SU-DHL-6 (cell line): ENCODE measurements around the gene CFAP65.

Experiments
- H2AFZ ChIP-seq: fragments of 200-600 bp; sonication (generic); 2 replicates; pipeline ENCODE4 v1.6.1; 2014; ENCODE audit warnings: low read depth, mild to moderate bottlenecking, moderate library complexity, mixed read lengths, antibody characterized with exemption, low read length; ENCODE audit not compliant: severe bottlenecking
- H3F3A ChIP-seq: fragments of 200-600 bp; shearing (Covaris generic); 2 replicates; pipeline ENCODE4 v1.6.0; 2016; ENCODE audit warnings: antibody characterized with exemption, mild to moderate bottlenecking; ENCODE audit not compliant: insufficient read depth
- H3K27ac ChIP-seq: fragments of 200-600 bp; sonication (generic); 2 replicates; pipeline ENCODE4 v1.5.1; 2016; ENCODE audit warnings: low read depth, mild to moderate bottlenecking, low read length, moderate library complexity, mixed read lengths
- H3K27me3 ChIP-seq: fragments of 200-600 bp; sonication (generic), shearing (Covaris generic); 2 replicates; pipeline ENCODE4 v1.6.0; 2014; ENCODE audit warnings: mild to moderate bottlenecking, low read length
- H3K36me3 ChIP-seq: fragments of 200-600 bp; sonication (generic); 2 replicates; pipeline ENCODE4 v1.6.1; 2014; ENCODE audit warnings: mild to moderate bottlenecking, low read length, mixed read lengths
- H3K4me2 ChIP-seq: fragments of 300-600, 200-600 bp; shearing (Covaris generic), sonication (generic); 2 replicates; pipeline ENCODE4 v1.6.0; 2014; ENCODE audit warnings: low read length, low read depth, mild to moderate bottlenecking; ENCODE audit not compliant: poor library complexity, severe bottlenecking
- H3K4me3 ChIP-seq: fragments of 200-600 bp; sonication (generic); 2 replicates; pipeline ENCODE4 v1.5.1; 2014; ENCODE audit warnings: antibody characterized with exemption, low read length, mild to moderate bottlenecking, mixed read lengths; ENCODE audit not compliant: insufficient read depth, poor library complexity, severe bottlenecking
- H3K79me2 ChIP-seq: fragments of 200-600 bp; sonication (generic); 2 replicates; pipeline ENCODE4 v1.6.1; 2014; ENCODE audit warnings: mild to moderate bottlenecking, low read length, moderate library complexity; ENCODE audit not compliant: insufficient read depth
- H3K9ac ChIP-seq: fragments of 200-600 bp; sonication (generic); 2 replicates; pipeline ENCODE4 v1.7.0; 2014; ENCODE audit warnings: mild to moderate bottlenecking, low read length
- H3K9me2 ChIP-seq: fragments of 200-600 bp; sonication (generic); replicated peaks from 2 replicates; pipeline ENCODE4 v1.6.1; 2014; ENCODE audit warnings: low read length; ENCODE audit not compliant: insufficient read depth
- H3K9me3 ChIP-seq: fragments of 200-600 bp; sonication (generic); 2 replicates; pipeline ENCODE4 v1.6.1; 2014; ENCODE audit warnings: low read length, mixed read lengths; ENCODE audit not compliant: insufficient read depth
- H4K20me1 ChIP-seq: fragments of 200-600 bp; sonication (generic); 2 replicates; pipeline ENCODE4 v1.6.1; 2014; ENCODE audit warnings: low read depth, mild to moderate bottlenecking, antibody characterized with exemption, low read length, moderate library complexity, mixed read lengths
- EZH2phosphoT487 ChIP-seq: fragments of 200-600 bp; sonication (generic), shearing (Covaris generic); conservative IDR thresholded peaks from 2 replicates; pipeline ENCODE4 v1.6.1; 2018; ENCODE audit warnings: mild to moderate bottlenecking, antibody characterized with exemption, low read length, moderate library complexity, mixed read lengths
- TF ChIP-seq, protein P1 (sequence below): fragments of 200-600 bp; sonication (generic); IDR thresholded peaks from one replicate; pipeline ENCODE4 v1.5.1; 2017; ENCODE audit warnings: antibody characterized with exemption, mild to moderate bottlenecking, low read length, moderate library complexity; ENCODE audit not compliant: insufficient read depth, poor library complexity, severe bottlenecking

Gene CFAP65

DNA sequence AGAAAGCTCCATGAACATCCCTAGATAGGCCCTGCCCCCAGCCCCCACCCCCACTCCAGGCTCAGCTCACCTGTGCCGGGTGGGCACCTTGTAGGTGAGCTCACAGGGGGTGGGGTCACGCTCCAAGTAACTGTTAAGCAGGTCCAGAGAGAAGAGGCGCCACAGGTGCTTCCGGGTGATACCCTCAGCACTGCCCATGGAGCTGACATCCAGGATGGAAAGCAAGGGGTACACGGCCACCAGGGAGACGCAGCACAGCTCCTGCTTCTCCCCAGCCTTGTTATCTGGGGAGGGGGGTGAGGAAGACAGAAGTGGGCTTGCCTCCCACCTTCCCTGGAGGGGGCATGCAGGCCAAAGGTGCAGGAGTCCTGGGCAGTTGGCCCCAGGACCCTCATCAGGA, 21.9 kb downstream of the CFAP65 start:
- Histone ChIP-seq H3F3A (no peaks in the 10 kb centered on the region), H3K4me2 (no peak overlapping the region), H3K27me3 (no peaks in the 10 kb centered on the region), H3K9ac (no peak overlapping the region), H3K36me3 (no peaks in the 10 kb centered on the region), H2AFZ (no peak overlapping the region), H4K20me1 (no peaks in the 10 kb centered on the region), H3K79me2 (no peaks in the 10 kb centered on the region), H3K4me3 (no peak overlapping the region), H3K9me2 (no peaks in the 10 kb centered on the region), H3K27ac (no peak overlapping the region), H3K9me3 (no peaks in the 10 kb centered on the region)
- TF ChIP-seq, protein P1, sequence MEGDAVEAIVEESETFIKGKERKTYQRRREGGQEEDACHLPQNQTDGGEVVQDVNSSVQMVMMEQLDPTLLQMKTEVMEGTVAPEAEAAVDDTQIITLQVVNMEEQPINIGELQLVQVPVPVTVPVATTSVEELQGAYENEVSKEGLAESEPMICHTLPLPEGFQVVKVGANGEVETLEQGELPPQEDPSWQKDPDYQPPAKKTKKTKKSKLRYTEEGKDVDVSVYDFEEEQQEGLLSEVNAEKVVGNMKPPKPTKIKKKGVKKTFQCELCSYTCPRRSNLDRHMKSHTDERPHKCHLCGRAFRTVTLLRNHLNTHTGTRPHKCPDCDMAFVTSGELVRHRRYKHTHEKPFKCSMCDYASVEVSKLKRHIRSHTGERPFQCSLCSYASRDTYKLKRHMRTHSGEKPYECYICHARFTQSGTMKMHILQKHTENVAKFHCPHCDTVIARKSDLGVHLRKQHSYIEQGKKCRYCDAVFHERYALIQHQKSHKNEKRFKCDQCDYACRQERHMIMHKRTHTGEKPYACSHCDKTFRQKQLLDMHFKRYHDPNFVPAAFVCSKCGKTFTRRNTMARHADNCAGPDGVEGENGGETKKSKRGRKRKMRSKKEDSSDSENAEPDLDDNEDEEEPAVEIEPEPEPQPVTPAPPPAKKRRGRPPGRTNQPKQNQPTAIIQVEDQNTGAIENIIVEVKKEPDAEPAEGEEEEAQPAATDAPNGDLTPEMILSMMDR = no peak
- no peak for TF ChIP-seq EZH2phosphoT487

DNA sequence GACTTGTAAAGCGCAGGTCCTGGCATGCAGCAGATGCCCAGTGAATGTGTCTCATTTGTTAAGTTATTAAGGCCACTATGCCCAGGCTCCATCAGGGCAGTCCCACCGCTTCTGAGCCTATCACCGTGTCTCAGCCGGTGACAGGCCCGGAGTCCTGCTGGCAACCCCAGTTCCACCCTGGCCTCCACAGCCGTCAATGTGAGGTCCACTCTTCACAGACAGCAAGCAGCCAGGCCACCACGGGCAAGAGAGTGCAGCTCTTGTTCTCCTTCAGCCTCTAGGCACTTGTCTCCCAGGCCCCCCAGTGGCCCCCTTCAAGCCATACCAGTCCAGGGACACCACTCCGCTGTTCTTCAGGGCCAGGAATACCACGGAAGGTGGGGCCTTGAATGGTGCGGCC, 22.6 kb downstream of the CFAP65 start:
- H3K27ac ChIP-seq = no peak overlapping the region
- H4K20me1 ChIP-seq = no peaks in the 10 kb centered on the region
- no peak overlapping the region for H2AFZ ChIP-seq
- no peaks in the 10 kb centered on the region for H3K9me3 ChIP-seq
- no peak overlapping the region for H3K4me2 ChIP-seq
- H3F3A ChIP-seq = no peaks in the 10 kb centered on the region
- no peak for TF ChIP-seq EZH2phosphoT487
- TF ChIP-seq, protein P1 = no peak
- H3K9ac ChIP-seq = no peak overlapping the region
- no peak overlapping the region for H3K4me3 ChIP-seq
- H3K79me2 ChIP-seq = no peaks in the 10 kb centered on the region
- no peaks in the 10 kb centered on the region for H3K36me3 ChIP-seq
- H3K9me2 ChIP-seq = no peaks in the 10 kb centered on the region
- H3K27me3 ChIP-seq = no peaks in the 10 kb centered on the region

DNA sequence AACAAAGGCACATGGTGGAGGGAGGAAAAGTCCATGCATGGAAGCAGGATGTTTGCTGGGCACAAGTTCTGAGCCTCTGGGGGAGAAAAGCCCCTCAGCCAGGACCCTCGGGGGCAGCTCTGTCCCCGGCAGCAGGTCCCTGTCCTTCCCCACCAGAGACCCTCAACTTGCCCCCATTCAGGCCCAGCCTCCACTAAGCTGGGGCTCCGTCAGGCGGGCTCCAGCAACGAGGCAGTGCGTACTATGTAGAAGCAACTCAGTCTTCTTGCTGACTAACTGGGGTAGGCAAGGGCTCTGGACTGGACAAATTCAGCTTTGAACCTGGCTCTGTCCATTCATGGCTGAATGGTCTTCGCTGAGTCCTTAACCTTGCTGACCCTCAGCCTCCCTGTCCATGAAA, 23.0 kb downstream of the CFAP65 start:
- TF ChIP-seq EZH2phosphoT487 = no peak
- TF ChIP-seq, protein P1 = no peak

More for the DNA sequence above, 23.0 kb downstream of the CFAP65 start:
- no peak overlapping the region for H3K4me3 ChIP-seq
- H3K9me3 ChIP-seq = no peaks in the 10 kb centered on the region
- H4K20me1 ChIP-seq = no peaks in the 10 kb centered on the region
- H3K27ac ChIP-seq = no peak overlapping the region
- no peaks in the 10 kb centered on the region for H3K79me2 ChIP-seq
- no peak overlapping the region for H3K9ac ChIP-seq
- H3K4me2 ChIP-seq = no peak overlapping the region
- no peak overlapping the region for H2AFZ ChIP-seq
- H3F3A ChIP-seq = no peaks in the 10 kb centered on the region
- H3K27me3 ChIP-seq = no peaks in the 10 kb centered on the region
- H3K9me2 ChIP-seq = no peaks in the 10 kb centered on the region
- H3K36me3 ChIP-seq = no peaks in the 10 kb centered on the region
